K562 (cell line): Measurements from ENCODE around the gene EFEMP2. TPM values are rescaled to one million over a fixed set of nuclear protein-coding genes. Genes with fewer than 3 reads are reported as not detected.

Experiments used
- CCNT2 ChIP-seq: IDR thresholded peaks from 2 replicates; pipeline ENCODE4 v1.6.1; 2011; ENCODE audit warnings: borderline replicate concordance, low read depth, mild to moderate bottlenecking, moderate library complexity, mixed read lengths, low read length; ENCODE audit not compliant: insufficient read length; ENCODE audit errors: extremely low read depth
- CEBPG ChIP-seq, 3 experiments: fragments of 200-800 bp in 1 of 3; sonication (Bioruptor generic) in 1 of 3; sonication (generic) in 1 of 3; formaldehyde crosslinking in 1 of 3; IDR thresholded peaks in 2 of 3; conservative IDR thresholded peaks in 1 of 3; 2 replicates each; pipeline versions ENCODE4 v1.6.1 to v1.8.0; 2016 to 2022; ENCODE audit warnings: missing compliant biosample characterization in 2 of 3, missing genetic modification characterization in 2 of 3, mild to moderate bottlenecking in 1 of 3, missing genetic modification reagents in 1 of 3
- FOXA3 ChIP-seq, 2 experiments: fragments of 450-650 bp in 1 of 2; sonication (generic) in 1 of 2; formaldehyde crosslinking; IDR thresholded peaks in 1 of 2; conservative IDR thresholded peaks in 1 of 2; 2 replicates each; pipeline versions ENCODE4 v1.4.0 to v1.8.0; 2020 to 2022; ENCODE audit warnings: mild to moderate bottlenecking in 2 of 2, missing genetic modification reagents in 1 of 2
- FUS ChIP-seq: fragments of 200-400 bp; formaldehyde crosslinking; optimal IDR thresholded peaks from 2 replicates; pipeline ENCODE3; 2017; ENCODE audit warnings: low read depth, low read length
- HDAC2 ChIP-seq: fragments of 450-650 bp; IDR thresholded peaks from 2 replicates; pipeline ENCODE4 v1.6.1; 2016; ENCODE audit warnings: mild to moderate bottlenecking
- KDM5B ChIP-seq: fragments of 200-600 bp; sonication (generic); IDR thresholded peaks from 2 replicates; pipeline ENCODE4 v1.6.1; 2012; ENCODE audit warnings: low read depth, mild to moderate bottlenecking, moderate library complexity, low read length, control low read depth, inconsistent platforms; ENCODE audit not compliant: insufficient replicate concordance
- MCM2 ChIP-seq: fragments of 450-650 bp; IDR thresholded peaks from 2 replicates; pipeline ENCODE4 v1.6.1; 2017; ENCODE audit warnings: low read depth, mild to moderate bottlenecking
- MCM7 ChIP-seq, 2 experiments: fragments of 450-650 bp; IDR thresholded peaks; 2 replicates each; pipeline ENCODE4 v1.6.1; 2016 to 2018
- MEF2A ChIP-seq: IDR thresholded peaks from 2 replicates; pipeline ENCODE4 v1.6.1; 2011; ENCODE audit warnings: low read depth, mild to moderate bottlenecking, low read length, moderate library complexity; ENCODE audit not compliant: control insufficient read depth
- MLX ChIP-seq, 2 experiments: fragments of 450-650 bp in 1 of 2; sonication (generic) in 1 of 2; formaldehyde crosslinking; conservative IDR thresholded peaks; 2 replicates each; pipeline versions ENCODE4 v1.4.0 to v1.8.1; 2020 to 2022; ENCODE audit warnings: mild to moderate bottlenecking in 1 of 2, missing genetic modification reagents in 1 of 2
- NFXL1 ChIP-seq: fragments of 450-650 bp; formaldehyde crosslinking; IDR thresholded peaks from 2 replicates; pipeline ENCODE4 v1.4.0; 2021; ENCODE audit warnings: mild to moderate bottlenecking
- PHB2 ChIP-seq: fragments of 450-650 bp; IDR thresholded peaks from 2 replicates; pipeline ENCODE4 v1.6.1; 2017; ENCODE audit warnings: low read depth
- TEAD2 ChIP-seq: fragments of 450-650 bp; IDR thresholded peaks from 2 replicates; pipeline ENCODE4 v1.6.1; 2016; ENCODE audit warnings: missing genetic modification characterization, control low read depth, missing compliant biosample characterization
- TFAP4 ChIP-seq: sonication (generic); formaldehyde crosslinking; IDR thresholded peaks from 2 replicates; pipeline ENCODE4 v1.8.0; 2022; ENCODE audit warnings: missing genetic modification reagents, mild to moderate bottlenecking, moderate library complexity, borderline replicate concordance
- TRIM25 ChIP-seq: fragments of 450-650 bp; IDR thresholded peaks from 2 replicates; pipeline ENCODE4 v1.7.0; 2016; ENCODE audit warnings: borderline replicate concordance
- ZBTB8A ChIP-seq: fragments of 450-650 bp; IDR thresholded peaks from 2 replicates; pipeline ENCODE4 v1.6.1; 2018; ENCODE audit warnings: mild to moderate bottlenecking, moderate library complexity; ENCODE audit not compliant: partially characterized antibody
- ZC3H11A ChIP-seq: IDR thresholded peaks from 2 replicates; pipeline ENCODE4 v1.6.1; 2012; ENCODE audit warnings: low read depth, low read length, improper control_type of control experiment
- ZFP91 ChIP-seq: sonication (generic); formaldehyde crosslinking; IDR thresholded peaks from 2 replicates; pipeline ENCODE4 v1.8.0; 2022; ENCODE audit warnings: mild to moderate bottlenecking, missing genetic modification reagents
- ZFPM2 ChIP-seq: fragments of 250-450 bp; sonication (Bioruptor Pico); IDR thresholded peaks from 2 replicates; pipeline ENCODE4 v1.5.1; 2022; ENCODE audit warnings: mild to moderate bottlenecking
- ZNF449 ChIP-seq: fragments of 250-450 bp; sonication (Bioruptor Pico); IDR thresholded peaks from 2 replicates; pipeline ENCODE4 v1.8.0; 2022; ENCODE audit warnings: moderate library complexity, mild to moderate bottlenecking, inconsistent platforms
- ZNF583 ChIP-seq: fragments of 250-450 bp; sonication (Bioruptor Pico); IDR thresholded peaks from 2 replicates; pipeline ENCODE4 v1.4.0; 2020
- polyA plus RNA-seq, 8 experiments: library from polyadenylated mRNA; depleted of rRNA in 4 of 8; stranded (reverse) in 5 of 8; unstranded in 3 of 8; fragments of >200 nt; fragmentation: Nextera tagmentation in 2 of 8; fragmentation: Illumina TruSeq in 1 of 8; extraction: Ambion mirVana in 2 of 8; extraction: Trizol in 1 of 8; gene quantifications; 2 replicates each; pipeline versions ENCODE4 v1.2.1 to v1.2.3, GENCODE V29; 2011 to 2014; ENCODE audit warnings: inconsistent platforms in 1 of 8, missing spikeins in 1 of 8
- total RNA-seq, 7 experiments: library from RNA; depleted of rRNA in 6 of 7; stranded (reverse); fragments of >200 nt in 6 of 7; fragmentation: Illumina TruSeq in 2 of 7; extraction: Trizol in 2 of 7; gene quantifications; 2 replicates each; pipeline versions ENCODE4 v1.2.1 to v1.2.3, GENCODE V29; 2011 to 2021; ENCODE audit warnings: low replicate concordance in 1 of 7

The EFEMP2 gene
- total and polyA plus RNA-seq, 9 of the 15 experiments (the other 6 are each of a cell fraction or from before 2014, with no cell fraction given): 0.07 to 2.9 (median 0.69) TPM; not detected in 1

GRCh38 chr11:65859095-65859811 is 13.3 kb downstream of the EFEMP2 start (continued):
- TF ChIP-seq ZFP91 (no peak), ZC3H11A (no peak), MCM2 (no peak), CEBPG (CRISPR knock-in tag; IDR thresholded peaks at IDR 0.05) (no peak), CEBPG (tag; conservative IDR thresholded peaks at IDR 0.05 in 1 of 2, IDR thresholded peaks at IDR 0.05 in 1 of 2) (no peak), ZNF449 (CRISPR knock-in tag) (no peak), TEAD2 (tag) (0 out of 2 replicates have a peak, but pooled peaks have one; percentile 9), MEF2A (no peak), TFAP4 (CRISPR knock-in tag) (peak; percentile 79), NFXL1 (CRISPR knock-in tag) (no peak), ZBTB8A (no peak), FOXA3 (CRISPR knock-in tag; conservative IDR thresholded peaks at IDR 0.05 in 1 of 2, IDR thresholded peaks at IDR 0.05 in 1 of 2) (no peak), PHB2 (no peak), ZFPM2 (CRISPR knock-in tag) (no peak), CCNT2 (peak; percentile 77), TRIM25 (no peak), KDM5B (peak; percentile 62), HDAC2 (no peak), MLX (CRISPR knock-in tag; conservative IDR thresholded peaks at IDR 0.05) (no peak), MCM7 (IDR thresholded peaks at IDR 0.05) (no peak), ZNF583 (CRISPR knock-in tag) (no peak), FUS (no peak)
